ENCODE results near the gene HSBP1L1. TPM values are rescaled to one million over a fixed set of nuclear protein-coding genes. Genes with fewer than 3 reads are reported as not detected.

The HSBP1L1 gene
- total and polyA plus RNA-seq, 2 of the 8 experiments (the other 6 are each of a cell fraction or from before 2014, with no cell fraction given): 1.0 to 1.3 TPM

DNA sequence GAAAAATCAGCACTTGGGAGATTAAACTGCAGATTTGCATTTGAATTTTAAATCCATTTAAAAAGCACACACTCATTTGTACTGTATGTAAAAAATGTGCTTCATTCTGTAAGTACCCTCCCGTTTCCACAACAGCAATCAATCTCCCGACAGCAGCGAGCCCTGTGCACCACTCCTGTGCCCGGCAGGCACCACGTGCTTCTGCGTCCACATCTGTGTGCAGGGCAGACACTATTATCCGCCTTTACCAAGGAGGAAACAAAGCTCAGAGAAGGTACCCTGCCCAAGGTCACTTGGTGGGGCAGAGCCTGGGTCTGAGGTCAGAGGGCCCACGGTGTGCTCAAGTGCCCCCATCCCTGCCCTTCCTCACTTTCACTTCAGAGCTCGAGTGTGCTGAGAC lies 7.5 kb downstream of the HSBP1L1 start:
- Histone ChIP-seq H2BK20ac (ENCODE audit: low read length) (no peak overlapping the region), H3K27ac (ENCODE audit: low read depth, low read length) (no peak overlapping the region), H2AK5ac (ENCODE audit: low read depth, low read length) (no peak overlapping the region), H3K4me2 (ENCODE audit: insufficient read depth in 1 of 2, low read depth in 2 of 2, low read length in 2 of 2) (no peak overlapping the region), H3K4me1 (replicated peaks in 1 of 4; ENCODE audit: control insufficient read depth in 3 of 4, insufficient read depth in 4 of 4, low read length in 3 of 4) (no peaks in the 10 kb centered on the region), H3K56ac (replicated peaks; ENCODE audit: insufficient read length, low read depth, low read length) (no peak overlapping the region), H3K4me3 (ENCODE audit: extremely low read depth in 1 of 4, insufficient read depth in 2 of 4, low read depth in 3 of 4, low read length in 4 of 4) (no peak overlapping the region), H3K27me3 (replicated peaks in 1 of 4; ENCODE audit: control insufficient read depth in 3 of 4, extremely low read depth in 1 of 4, insufficient read depth in 3 of 4, low read length in 3 of 4) (no peaks in the 10 kb centered on the region), H3K79me2 (ENCODE audit: control insufficient read depth in 1 of 2, insufficient read depth in 2 of 2, low read length in 2 of 2) (peaks cover 0 to 36% of the 10 kb centered on the region in 2 experiments; a peak in 2 of 4 replicates), H4K20me1 (replicated peaks in 1 of 2; ENCODE audit: control insufficient read depth in 1 of 2, insufficient read depth in 2 of 2, low read length in 2 of 2) (peaks cover 12 to 16% of the 10 kb centered on the region in 2 experiments), H2BK120ac (replicated peaks; ENCODE audit: low read depth, low read length) (no peak overlapping the region), H4K8ac (ENCODE audit: extremely low read depth, insufficient read depth, low read length) (no peak overlapping the region; the same call in 1 of the 2 replicates), H3K18ac (ENCODE audit: extremely low read depth, low read length) (no peak overlapping the region), H2BK15ac (ENCODE audit: low read length) (no peak overlapping the region), H3K36me3 (ENCODE audit: control insufficient read depth in 2 of 4, insufficient read depth in 4 of 4, low read length in 3 of 4) (peaks cover 0 to 39% (median 15%) of the 10 kb centered on the region in 4 experiments), H3K9ac (replicated peaks in 1 of 4; ENCODE audit: extremely low read depth in 1 of 4, low read depth in 3 of 4, low read length in 3 of 4) (no peak overlapping the region), H3K23me2 (ENCODE audit: low read depth, low read length) (no peaks in the 10 kb centered on the region), H3K23ac (ENCODE audit: insufficient read length) (no peak overlapping the region), H2BK5ac (ENCODE audit: low read depth, low read length) (no peak overlapping the region), H3K79me1 (ENCODE audit: low read depth, low read length) (peaks cover 4% of the 10 kb centered on the region; the same call in 1 of the 2 replicates), H2AFZ (ENCODE audit: low read length) (no peak overlapping the region), H4K5ac (ENCODE audit: insufficient read length, low read depth, low read length) (no peak overlapping the region), H3K9me3 (ENCODE audit: insufficient read depth in 2 of 2, low read depth in 1 of 2, low read length in 1 of 2) (no peaks in the 10 kb centered on the region), H3K14ac (ENCODE audit: insufficient read length) (no peak overlapping the region), H4K91ac (replicated peaks; ENCODE audit: insufficient read length, low read length) (no peak overlapping the region), H3K4ac (replicated peaks; ENCODE audit: insufficient read length, low read depth, low read length) (no peak overlapping the region), H2BK12ac (ENCODE audit: low read depth, low read length) (no peak overlapping the region)
- no peak for DNase-seq (ENCODE audit: low read depth in 1 of 2, low spot score in 2 of 2)
- CTCF ChIA-PET (ENCODE audit: partially characterized antibody): interaction anchor here (0.7 kb wide), 1 partner anchor 10 kb away, joined by 3 read pairs; no protein-coding TSS in a partner anchor
- POLR2A ChIA-PET (ENCODE audit: partially characterized antibody): interaction anchor here (1.2 kb wide), 1 partner anchor 13 kb away, joined by 3 read pairs; no protein-coding TSS in a partner anchor
- FAIRE-seq: no peak
- 93% methylated on average over 9 of the region's 9 CpGs; no CpG with 5 or more reads in 1 of the 2 experiments for WGBS, 2 experiments (ENCODE audit: extremely low coverage in 1 of 2, insufficient coverage in 1 of 2, insufficient read length in 1 of 2, insufficient replicate concordance in 2 of 2, low coverage in 1 of 2, low lambda C conversion rate in 2 of 2, missing lambda C conversion rate in 1 of 2)
- no peak for TF ChIP-seq CEBPB (IDR thresholded peaks at IDR 0.05; ENCODE audit: low read depth, low read length)
- no peak for TF ChIP-seq RAD21 (IDR thresholded peaks at IDR 0.05 in 1 of 2, conservative IDR thresholded peaks at IDR 0.05 in 1 of 2; ENCODE audit: low read depth in 2 of 2, low read length in 2 of 2)
- TF ChIP-seq TAF1 (IDR thresholded peaks at IDR 0.05; ENCODE audit: low read depth, low read length): no peak
- TF ChIP-seq, protein P1, sequence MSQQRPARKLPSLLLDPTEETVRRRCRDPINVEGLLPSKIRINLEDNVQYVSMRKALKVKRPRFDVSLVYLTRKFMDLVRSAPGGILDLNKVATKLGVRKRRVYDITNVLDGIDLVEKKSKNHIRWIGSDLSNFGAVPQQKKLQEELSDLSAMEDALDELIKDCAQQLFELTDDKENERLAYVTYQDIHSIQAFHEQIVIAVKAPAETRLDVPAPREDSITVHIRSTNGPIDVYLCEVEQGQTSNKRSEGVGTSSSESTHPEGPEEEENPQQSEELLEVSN (IDR thresholded peaks at IDR 0.05): no peak
- no peak for TF ChIP-seq TEAD4 (IDR thresholded peaks at IDR 0.05; ENCODE audit: low read depth, low read length)
- no peak for TF ChIP-seq NRF1 (IDR thresholded peaks at IDR 0.05; ENCODE audit: low read depth, low read length)
- TF ChIP-seq GTF2F1 (IDR thresholded peaks at IDR 0.05; ENCODE audit: borderline replicate concordance, low read depth, low read length): no peak
- TF ChIP-seq ZNF274 (IDR thresholded peaks at IDR 0.05; ENCODE audit: borderline replicate concordance, extremely low read depth, low read length): no peak
- TF ChIP-seq KDM1A (IDR thresholded peaks at IDR 0.05; ENCODE audit: borderline replicate concordance, low read length): no peak
- TF ChIP-seq SP4 (IDR thresholded peaks at IDR 0.05; ENCODE audit: low read length): no peak
- no peak for TF ChIP-seq BACH1 (IDR thresholded peaks at IDR 0.05; ENCODE audit: low read length)
- TF ChIP-seq SAP30 (IDR thresholded peaks at IDR 0.05; ENCODE audit: insufficient read depth, insufficient replicate concordance, low read length): no peak
